ENCODE data around the gene METTL27. TPM values are rescaled to one million over a fixed set of nuclear protein-coding genes. Genes with fewer than 3 reads are reported as not detected.

METTL27 gene
- polyA plus RNA-seq, 3 donors: 1.1 to 2.1 (median 1.2) TPM

DNA sequence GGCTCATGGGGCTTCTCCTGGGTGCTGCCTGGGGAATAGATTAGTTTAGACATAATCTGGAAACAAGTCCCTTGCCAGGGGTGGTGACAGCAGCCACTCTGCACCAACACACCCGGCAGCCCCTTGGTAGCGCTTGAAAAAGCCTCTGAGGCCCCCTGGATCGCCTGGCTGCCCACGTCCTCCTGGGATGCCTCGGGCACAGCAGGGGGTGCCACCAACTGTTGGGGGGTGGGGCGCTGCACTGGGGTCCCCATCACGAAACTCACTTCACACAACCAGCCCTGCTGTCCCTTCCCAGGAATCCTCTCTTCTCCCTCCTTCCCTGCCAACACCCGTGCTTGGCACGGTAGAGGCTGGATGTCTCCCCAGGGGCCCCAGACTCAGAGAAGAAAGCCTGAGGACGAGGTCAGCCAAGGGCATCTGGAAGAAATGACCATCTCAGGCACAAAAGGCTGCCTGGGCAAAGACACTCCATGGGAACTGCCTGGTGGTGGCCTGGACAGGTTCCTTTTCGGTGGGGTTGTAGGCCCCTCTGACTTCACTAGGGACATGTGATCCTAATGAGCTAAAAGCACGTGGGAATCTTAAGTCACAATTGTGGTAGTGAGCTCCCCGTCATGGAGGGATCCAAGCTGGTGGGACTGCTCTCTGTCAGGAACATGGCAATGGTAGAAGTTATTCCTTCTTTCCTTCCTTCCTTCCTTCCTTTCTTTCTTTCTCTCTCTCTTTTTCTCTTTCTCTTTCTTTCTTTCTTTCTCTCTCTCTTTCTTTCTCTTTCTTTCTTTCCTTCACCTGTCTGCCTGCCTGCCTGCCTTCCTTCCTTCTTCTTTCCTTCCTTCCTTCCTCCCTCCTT is 30.0 kb upstream of the METTL27 start:
- Mint-ChIP-seq H3K36me3 (no peaks in the 10 kb centered on the region), H3K27me3 (ENCODE audit: low read depth in 3 of 3) (peaks cover 7 to 13% (median 7%) of the 10 kb centered on the region in 3 donors), H3K27ac (no peak overlapping the region), H3K4me1 (no peaks in the 10 kb centered on the region), H3K9me3 (no peaks in the 10 kb centered on the region), H3K4me3 (no peak overlapping the region)
- intact Hi-C loops (cut with micrococcal nuclease): no loop called here
- Histone ChIP-seq H3K36me3 (replicated peaks in 1 of 2; ENCODE audit: control insufficient read depth in 1 of 2, insufficient read depth in 2 of 2, low read length in 2 of 2) (no peaks in the 10 kb centered on the region), H3K9ac (ENCODE audit: insufficient read depth, low read length, poor library complexity, severe bottlenecking) (no peak overlapping the region), H3K4me1 (ENCODE audit: control insufficient read depth in 1 of 2, insufficient read depth in 2 of 2, low read length in 2 of 2) (no peaks in the 10 kb centered on the region), H3K4me2 (replicated peaks; ENCODE audit: extremely low read depth, low read length, poor library complexity, severe bottlenecking) (no peak overlapping the region), H2AFZ (ENCODE audit: insufficient read depth, low read depth, low read length, poor library complexity, severe bottlenecking) (no peak overlapping the region), H3K27ac (ENCODE audit: low read depth in 1 of 2, low read length in 2 of 2) (no peak overlapping the region), H3K27me3 (ENCODE audit: control insufficient read depth in 2 of 2, insufficient read depth in 2 of 2, low read length in 2 of 2) (no peaks in the 10 kb centered on the region), H3K79me2 (ENCODE audit: insufficient read depth, low read length) (no peaks in the 10 kb centered on the region), H4K20me1 (ENCODE audit: insufficient read depth, low read length) (no peaks in the 10 kb centered on the region), H3K4me3 (replicated peaks in 1 of 3; ENCODE audit: low read depth in 2 of 3, low read length in 3 of 3) (no peak overlapping the region), H3K9me3 (replicated peaks in 1 of 2; ENCODE audit: control insufficient read depth in 1 of 2, insufficient read depth in 1 of 2, low read length in 2 of 2) (no peaks in the 10 kb centered on the region)
- no peak for DNase-seq
- WGBS (ENCODE audit: insufficient coverage): 86% methylated on average over 8 of the region's 13 CpGs
- TF ChIP-seq, protein P1, sequence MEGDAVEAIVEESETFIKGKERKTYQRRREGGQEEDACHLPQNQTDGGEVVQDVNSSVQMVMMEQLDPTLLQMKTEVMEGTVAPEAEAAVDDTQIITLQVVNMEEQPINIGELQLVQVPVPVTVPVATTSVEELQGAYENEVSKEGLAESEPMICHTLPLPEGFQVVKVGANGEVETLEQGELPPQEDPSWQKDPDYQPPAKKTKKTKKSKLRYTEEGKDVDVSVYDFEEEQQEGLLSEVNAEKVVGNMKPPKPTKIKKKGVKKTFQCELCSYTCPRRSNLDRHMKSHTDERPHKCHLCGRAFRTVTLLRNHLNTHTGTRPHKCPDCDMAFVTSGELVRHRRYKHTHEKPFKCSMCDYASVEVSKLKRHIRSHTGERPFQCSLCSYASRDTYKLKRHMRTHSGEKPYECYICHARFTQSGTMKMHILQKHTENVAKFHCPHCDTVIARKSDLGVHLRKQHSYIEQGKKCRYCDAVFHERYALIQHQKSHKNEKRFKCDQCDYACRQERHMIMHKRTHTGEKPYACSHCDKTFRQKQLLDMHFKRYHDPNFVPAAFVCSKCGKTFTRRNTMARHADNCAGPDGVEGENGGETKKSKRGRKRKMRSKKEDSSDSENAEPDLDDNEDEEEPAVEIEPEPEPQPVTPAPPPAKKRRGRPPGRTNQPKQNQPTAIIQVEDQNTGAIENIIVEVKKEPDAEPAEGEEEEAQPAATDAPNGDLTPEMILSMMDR (IDR thresholded peaks at IDR 0.05): no peak

GRCh38 chr7:73871163-73872011 is 29.1 kb upstream of the METTL27 start:
- Histone ChIP-seq H3K4me3 (replicated peaks in 1 of 3; ENCODE audit: low read depth in 2 of 3, low read length in 3 of 3) (no peak overlapping the region), H3K4me2 (replicated peaks; ENCODE audit: extremely low read depth, low read length, poor library complexity, severe bottlenecking) (no peak overlapping the region), H2AFZ (ENCODE audit: insufficient read depth, low read depth, low read length, poor library complexity, severe bottlenecking) (no peak overlapping the region), H3K27me3 (ENCODE audit: control insufficient read depth in 2 of 2, insufficient read depth in 2 of 2, low read length in 2 of 2) (no peaks in the 10 kb centered on the region), H3K36me3 (replicated peaks in 1 of 2; ENCODE audit: control insufficient read depth in 1 of 2, insufficient read depth in 2 of 2, low read length in 2 of 2) (no peaks in the 10 kb centered on the region), H3K79me2 (ENCODE audit: insufficient read depth, low read length) (no peaks in the 10 kb centered on the region), H3K4me1 (ENCODE audit: control insufficient read depth in 1 of 2, insufficient read depth in 2 of 2, low read length in 2 of 2) (no peaks in the 10 kb centered on the region), H3K9me3 (replicated peaks in 1 of 2; ENCODE audit: control insufficient read depth in 1 of 2, insufficient read depth in 1 of 2, low read length in 2 of 2) (no peaks in the 10 kb centered on the region), H3K9ac (ENCODE audit: insufficient read depth, low read length, poor library complexity, severe bottlenecking) (no peak overlapping the region), H4K20me1 (ENCODE audit: insufficient read depth, low read length) (no peaks in the 10 kb centered on the region), H3K27ac (ENCODE audit: low read depth in 1 of 2, low read length in 2 of 2) (no peak overlapping the region)
- no peaks in the 10 kb centered on the region for H3K4me1 Mint-ChIP-seq
- H3K4me3 Mint-ChIP-seq: no peak overlapping the region
- H3K9me3 Mint-ChIP-seq: no peaks in the 10 kb centered on the region
- intact Hi-C loops (cut with micrococcal nuclease): no loop called here
- WGBS (ENCODE audit: insufficient coverage): 89% methylated on average over 19 of the region's 20 CpGs
- H3K27me3 Mint-ChIP-seq (ENCODE audit: low read depth in 3 of 3): peaks cover 4 to 10% (median 6%) of the 10 kb centered on the region in 3 donors
- no peak for DNase-seq
- TF ChIP-seq, protein P1 (IDR thresholded peaks at IDR 0.05): no peak
- H3K36me3 Mint-ChIP-seq: no peaks in the 10 kb centered on the region
- no peak overlapping the region for H3K27ac Mint-ChIP-seq
